NB4 (cell line): Measurements from ENCODE around the gene TIPARP.

Experiments used
- CTCF ChIP-seq: IDR thresholded peaks from one replicate; pipeline ENCODE4 v1.5.1; 2012; ENCODE audit warnings: low read depth, low read length
- POLR2A ChIP-seq: IDR thresholded peaks from 2 replicates; pipeline ENCODE4 v1.6.1; 2011; ENCODE audit warnings: mild to moderate bottlenecking; ENCODE audit not compliant: insufficient read length; ENCODE audit errors: extremely low read depth

GRCh38 chr3:156631323-156631722 lies 43.1 kb upstream of the TIPARP start:
- TF ChIP-seq CTCF, result no peak
- no peak for TF ChIP-seq POLR2A
